K562 (cell line): ENCODE measurements around the gene TEX38. TPM values are rescaled to one million over a fixed set of nuclear protein-coding genes. Genes with fewer than 3 reads are reported as not detected.

Source experiments
- ATAC-seq: fragments of 200-7000 bp; cut with Tn5 transposase; 3 replicates; pipeline ENCODE4 v1.9.1; 2020; ENCODE audit warnings: moderate library complexity
- BruUV-seq: library from RNA; stranded (reverse); fragments of 400-500 nt; replicated peaks from 2 replicates; lab custom pipeline; 2021; lab: Mats Ljungman, UMichigan
- CTCF ChIA-PET: fragments of 300-600 bp; formaldehyde crosslinking; extraction: SDS; loops from one replicate; lab custom pipeline; 2021; ENCODE audit warnings: low intra/inter-chr PET ratio; lab: Yijun Ruan, JAX
- POLR2A ChIA-PET: fragments of 300-600, 350-650 bp; sonication (Branson Sonifier 250); formaldehyde crosslinking; extraction: SDS; loops from one replicate; lab custom pipeline; 2021; ENCODE audit warnings: antibody characterized with exemption, inconsistent platforms; lab: Yijun Ruan, JAX
- DNase-seq, 4 experiments: peaks; one replicate each; pipeline versions ENCODE4 v3.0.0 to v3.0.0-alpha.2; 2011 to 2018; ENCODE audit warnings: low spot score in 3 of 4, mixed read lengths in 3 of 4; ENCODE audit errors: extremely low read depth in 1 of 4
- FAIRE-seq: peaks from 2 replicates; lab custom pipeline; 2011; peaks lifted over from hg19 to GRCh38; lab: Jason Lieb, UNC
- H2AFZ ChIP-seq: 2 replicates; pipeline ENCODE4 v1.6.0; 2011; ENCODE audit warnings: low read depth, low read length, control low read depth, inconsistent platforms
- H3K27ac ChIP-seq: fragments of 200-600 bp; 3 replicates; pipeline ENCODE4 v1.8.0; 2011; ENCODE audit warnings: low read depth, mild to moderate bottlenecking, control low read depth, inconsistent platforms, low read length, moderate library complexity, mixed read lengths; ENCODE audit errors: extremely low read depth
- H3K27me3 ChIP-seq, 2 experiments: fragments of 300-600 bp in 1 of 2; 2 replicates in 1 of 2; 3 replicates in 1 of 2; pipeline versions ENCODE4 v1.6.0 to v1.8.0; 2011; ENCODE audit warnings: inconsistent platforms in 2 of 2, low read length in 2 of 2, mild to moderate bottlenecking in 1 of 2, mixed read lengths in 1 of 2, moderate library complexity in 1 of 2; ENCODE audit not compliant: control insufficient read depth in 2 of 2, insufficient read depth in 2 of 2
- H3K36me3 ChIP-seq: fragments of 300-600 bp; 3 replicates; pipeline ENCODE4 v1.8.0; 2011; ENCODE audit warnings: mild to moderate bottlenecking, low read length, inconsistent platforms; ENCODE audit not compliant: control insufficient read depth, insufficient read depth
- H3K4me1 ChIP-seq, 2 experiments: fragments of 200-600 bp in 1 of 2; replicated peaks in 1 of 2; 2 replicates in 1 of 2; 3 replicates in 1 of 2; pipeline versions ENCODE4 v1.5.1 to v1.8.0; 2011; ENCODE audit warnings: inconsistent platforms in 2 of 2, low read length in 2 of 2, mild to moderate bottlenecking in 1 of 2, mixed read lengths in 1 of 2, moderate library complexity in 1 of 2; ENCODE audit not compliant: control insufficient read depth in 2 of 2, insufficient read depth in 2 of 2
- H3K4me2 ChIP-seq: 2 replicates; pipeline ENCODE4 v1.6.1; 2011; ENCODE audit warnings: low read length, control low read depth, inconsistent platforms, mixed read lengths; ENCODE audit not compliant: insufficient read depth
- H3K4me3 ChIP-seq: fragments of 200-600 bp; sonication (generic), shearing (Covaris generic); 2 replicates; pipeline ENCODE4 v1.5.1; 2016; ENCODE audit warnings: control low read depth, inconsistent platforms
- H3K79me2 ChIP-seq: fragments of 200-600 bp; 3 replicates; pipeline ENCODE4 v1.8.0; 2011; ENCODE audit warnings: low read length, inconsistent platforms; ENCODE audit not compliant: control insufficient read depth, insufficient read depth
- H3K9ac ChIP-seq, 2 experiments: 2 replicates each; pipeline versions ENCODE4 v1.6.0 to v1.6.1; 2011; ENCODE audit warnings: low read depth in 2 of 2, low read length in 2 of 2, control low read depth in 1 of 2, inconsistent platforms in 1 of 2, mild to moderate bottlenecking in 1 of 2, mixed read lengths in 1 of 2; ENCODE audit not compliant: insufficient read depth in 1 of 2
- H3K9me1 ChIP-seq: one replicate; pipeline ENCODE4 v1.6.0; 2011; ENCODE audit warnings: inconsistent platforms, mild to moderate bottlenecking, low read length, moderate library complexity; ENCODE audit not compliant: control insufficient read depth, insufficient read depth
- H3K9me3 ChIP-seq: replicated peaks from 2 replicates; pipeline ENCODE4 v1.5.1; 2011; ENCODE audit warnings: low read depth, low read length, inconsistent platforms; ENCODE audit not compliant: control insufficient read depth, insufficient read depth
- H4K20me1 ChIP-seq: replicated peaks from 2 replicates; pipeline ENCODE4 v1.6.1; 2011; ENCODE audit warnings: low read length, inconsistent platforms, mixed read lengths; ENCODE audit not compliant: control insufficient read depth, insufficient read depth
- HNRNPUL1 ChIP-seq: fragments of 200-400 bp; formaldehyde crosslinking; IDR thresholded peaks from 2 replicates; pipeline ENCODE4 v1.6.1; 2017; ENCODE audit warnings: low read length
- KAT7 ChIP-seq: sonication (generic); formaldehyde crosslinking; IDR thresholded peaks from 2 replicates; pipeline ENCODE4 v1.8.0; 2022; ENCODE audit warnings: missing genetic modification reagents, mild to moderate bottlenecking, borderline replicate concordance
- LARP7 ChIP-seq: fragments of 450-650 bp; IDR thresholded peaks from 2 replicates; pipeline ENCODE4 v1.6.1; 2016
- MBD2 ChIP-seq: sonication (generic); IDR thresholded peaks from 2 replicates; pipeline ENCODE4 v1.6.1; 2016; ENCODE audit warnings: low read depth, borderline replicate concordance
- NCOA1 ChIP-seq: fragments of 450-650 bp; IDR thresholded peaks from 2 replicates; pipeline ENCODE4 v1.6.1; 2016; ENCODE audit warnings: low read depth
- RBM17 ChIP-seq: fragments of 200-400 bp; formaldehyde crosslinking; IDR thresholded peaks from 2 replicates; pipeline ENCODE4 v1.6.1; 2017; ENCODE audit warnings: low read depth, mild to moderate bottlenecking, low read length, borderline replicate concordance
- SIN3B ChIP-seq: fragments of 450-650 bp; IDR thresholded peaks from 2 replicates; pipeline ENCODE4 v1.6.1; 2017; ENCODE audit warnings: low read depth, mild to moderate bottlenecking, moderate library complexity
- THAP7 ChIP-seq: fragments of 250-450 bp; sonication (Bioruptor Pico); IDR thresholded peaks from 2 replicates; pipeline ENCODE4 v1.5.0; 2021
- ZC3H11A ChIP-seq: IDR thresholded peaks from 2 replicates; pipeline ENCODE4 v1.6.1; 2012; ENCODE audit warnings: low read depth, low read length, improper control_type of control experiment
- ZNF592 ChIP-seq: fragments of 450-650 bp; IDR thresholded peaks from 2 replicates; pipeline ENCODE4 v1.6.1; 2017; ENCODE audit warnings: antibody characterized with exemption, mild to moderate bottlenecking
- ZNF639 ChIP-seq, 2 experiments: fragments of 200-800 bp in 1 of 2; sonication (Bioruptor generic) in 1 of 2; sonication (generic) in 1 of 2; formaldehyde crosslinking in 1 of 2; IDR thresholded peaks in 1 of 2; conservative IDR thresholded peaks in 1 of 2; 2 replicates each; pipeline versions ENCODE4 v1.5.0 to v1.6.1; 2016 to 2020; ENCODE audit warnings: missing compliant biosample characterization in 1 of 2, missing genetic modification characterization in 1 of 2, missing genetic modification reagents in 1 of 2
- WGBS: fragments of 100-300 bp; shearing (Covaris generic); methylation state at CpG from one replicate; pipeline ENCODE4 v1.1.6; 2016; ENCODE audit warnings: low coverage, mixed read lengths; ENCODE audit not compliant: insufficient coverage; ENCODE audit errors: missing lambda C conversion rate; 5-methylcytosine and 5-hydroxymethylcytosine counted together
- in situ Hi-C: fragments of 300-500 bp; cut with MboI; formaldehyde crosslinking; loops from 4 replicates; pipeline ENCODE4 v1.15.0; 2018; ENCODE audit warnings: inconsistent platforms, mixed read lengths
- intact Hi-C: fragments of 100-400 bp; cut with micrococcal nuclease; formaldehyde crosslinking; loops from 2 replicates; pipeline ENCODE4 v1.14.2; 2022
- polyA plus RNA-seq, 8 experiments: library from polyadenylated mRNA; depleted of rRNA in 4 of 8; stranded (reverse) in 5 of 8; unstranded in 3 of 8; fragments of >200 nt; fragmentation: Nextera tagmentation in 2 of 8; fragmentation: Illumina TruSeq in 1 of 8; extraction: Ambion mirVana in 2 of 8; extraction: Trizol in 1 of 8; gene quantifications; 2 replicates each; pipeline versions ENCODE4 v1.2.1 to v1.2.3, GENCODE V29; 2011 to 2014; ENCODE audit warnings: inconsistent platforms in 1 of 8, missing spikeins in 1 of 8
- total RNA-seq, 7 experiments: library from RNA; depleted of rRNA in 6 of 7; stranded (reverse); fragments of >200 nt in 6 of 7; fragmentation: Illumina TruSeq in 2 of 7; extraction: Trizol in 2 of 7; gene quantifications; 2 replicates each; pipeline versions ENCODE4 v1.2.1 to v1.2.3, GENCODE V29; 2011 to 2021; ENCODE audit warnings: low replicate concordance in 1 of 7
- TF ChIP-seq, protein P1 (sequence below): fragments of 250-450 bp; sonication (Bioruptor Pico); IDR thresholded peaks from 2 replicates; pipeline ENCODE4 v1.4.0; 2020; ENCODE audit warnings: mild to moderate bottlenecking

The TEX38 gene
- total and polyA plus RNA-seq, 9 of the 15 experiments (the other 6 are each of a cell fraction or from before 2014, with no cell fraction given) = not detected

GRCh38 chr1:46667782-46668760, 3.6 kb upstream of the TEX38 start, which contains the start of gene ATPAF1:
Gene ATPAF1 (minus strand): TSS chr1:46668364. CDS start chr1:46668322, 42 bp downstream.
- H4K20me1 ChIP-seq = no peaks in the 10 kb centered on the region
- H3K4me2 ChIP-seq = peak within 1 kb of the TSS; percentile 85
- peak within 1 kb of the TSS; percentile 67 for H3K4me3 ChIP-seq
- H3K4me1 ChIP-seq = peaks cover 11 to 17% of the 10 kb centered on the region in 2 experiments; a peak in 4 of 5 replicates
- 47% methylated on average over 46 of the region's 96 CpGs for WGBS
- in situ Hi-C loops = no loop called here
- H3K9me1 ChIP-seq = peaks cover 6% of the 10 kb centered on the region
- DNase-seq = peak; percentile 66 to 81 (median 74)
- CTCF ChIA-PET = interaction anchor here (0.6 kb wide), 1 partner anchor 12 kb away, joined by 4 read pairs; no protein-coding TSS in a partner anchor
- H3K27me3 ChIP-seq = no peaks in the 10 kb centered on the region
- H3K9me3 ChIP-seq = no peaks in the 10 kb centered on the region
- H3K27ac ChIP-seq = peak within 1 kb of the TSS; percentile 44; the same call in 2 of the 3 replicates
- H2AFZ ChIP-seq = peak within 1 kb of the TSS; percentile 76
- intact Hi-C loops = no loop called here
- peaks cover 12% of the 10 kb centered on the region for H3K36me3 ChIP-seq
- FAIRE-seq = no peak
- POLR2A ChIA-PET = interaction anchor here (0.6 to 1.9 kb wide), 12 partner anchors 8 to 512 kb away, joined by 3 to 7 read pairs (median 4); no protein-coding TSS in a partner anchor
- ATAC-seq = peak; percentile 91
- H3K79me2 ChIP-seq = peaks cover 13% of the 10 kb centered on the region
- no TSS peak for BruUV-seq
- H3K9ac ChIP-seq = peak within 1 kb of the TSS; percentile 63 to 90
- TF ChIP-seq LARP7 (no peak), HNRNPUL1 (no peak), ZNF639 (CRISPR knock-in tag; conservative IDR thresholded peaks at IDR 0.05 in 1 of 2, IDR thresholded peaks at IDR 0.05 in 1 of 2) (no peak), ZC3H11A (peak; percentile 87; the same call in 1 of the 2 replicates), ZNF592 (0 out of 2 replicates have a peak, but pooled peaks have one; percentile 32), MBD2 (no peak), RBM17 (no peak), NCOA1 (no peak), THAP7 (CRISPR knock-in tag) (0 out of 2 replicates have a peak, but pooled peaks have one; percentile 25), KAT7 (CRISPR knock-in tag) (no peak), SIN3B (peak; percentile 82)
- TF ChIP-seq, protein P1, sequence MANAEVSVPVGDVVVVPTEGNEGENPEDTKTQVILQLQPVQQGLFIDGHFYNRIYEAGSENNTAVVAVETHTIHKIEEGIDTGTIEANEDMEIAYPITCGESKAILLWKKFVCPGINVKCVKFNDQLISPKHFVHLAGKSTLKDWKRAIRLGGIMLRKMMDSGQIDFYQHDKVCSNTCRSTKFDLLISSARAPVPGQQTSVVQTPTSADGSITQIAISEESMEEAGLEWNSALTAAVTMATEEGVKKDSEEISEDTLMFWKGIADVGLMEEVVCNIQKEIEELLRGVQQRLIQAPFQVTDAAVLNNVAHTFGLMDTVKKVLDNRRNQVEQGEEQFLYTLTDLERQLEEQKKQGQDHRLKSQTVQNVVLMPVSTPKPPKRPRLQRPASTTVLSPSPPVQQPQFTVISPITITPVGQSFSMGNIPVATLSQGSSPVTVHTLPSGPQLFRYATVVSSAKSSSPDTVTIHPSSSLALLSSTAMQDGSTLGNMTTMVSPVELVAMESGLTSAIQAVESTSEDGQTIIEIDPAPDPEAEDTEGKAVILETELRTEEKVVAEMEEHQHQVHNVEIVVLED (CRISPR knock-in tag) = peak; percentile 58; the same call in 1 of the 2 replicates
